ENCODE measurements around the gene RAD18.

DNA sequence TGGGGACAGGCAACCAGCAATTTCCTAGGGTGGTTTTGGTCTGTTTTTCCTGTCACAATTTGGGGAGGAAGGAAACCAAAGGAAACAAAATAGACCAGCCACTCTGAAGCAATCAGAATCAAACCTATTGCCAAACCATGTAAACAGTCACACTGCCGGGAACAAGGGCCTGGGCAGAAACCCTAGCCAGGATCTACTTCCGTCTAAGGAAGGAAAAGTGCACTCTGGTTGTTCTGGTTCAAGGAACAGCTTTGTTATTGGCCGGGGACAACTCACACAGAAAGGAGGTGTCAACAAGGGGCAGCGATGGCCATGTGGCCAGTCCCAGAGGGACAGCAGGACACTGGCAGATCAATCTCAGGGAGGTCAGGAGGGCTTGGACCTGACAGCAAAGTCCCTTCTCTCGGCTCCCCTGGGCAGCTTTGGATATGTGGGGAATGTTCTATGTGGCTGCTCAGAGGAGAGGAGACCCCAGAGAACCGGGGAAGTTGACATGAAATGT lies 17.5 kb upstream of the RAD18 start:
- no peak for TF ChIP-seq POLR2A (IDR thresholded peaks at IDR 0.05)
- TF ChIP-seq, protein P1, sequence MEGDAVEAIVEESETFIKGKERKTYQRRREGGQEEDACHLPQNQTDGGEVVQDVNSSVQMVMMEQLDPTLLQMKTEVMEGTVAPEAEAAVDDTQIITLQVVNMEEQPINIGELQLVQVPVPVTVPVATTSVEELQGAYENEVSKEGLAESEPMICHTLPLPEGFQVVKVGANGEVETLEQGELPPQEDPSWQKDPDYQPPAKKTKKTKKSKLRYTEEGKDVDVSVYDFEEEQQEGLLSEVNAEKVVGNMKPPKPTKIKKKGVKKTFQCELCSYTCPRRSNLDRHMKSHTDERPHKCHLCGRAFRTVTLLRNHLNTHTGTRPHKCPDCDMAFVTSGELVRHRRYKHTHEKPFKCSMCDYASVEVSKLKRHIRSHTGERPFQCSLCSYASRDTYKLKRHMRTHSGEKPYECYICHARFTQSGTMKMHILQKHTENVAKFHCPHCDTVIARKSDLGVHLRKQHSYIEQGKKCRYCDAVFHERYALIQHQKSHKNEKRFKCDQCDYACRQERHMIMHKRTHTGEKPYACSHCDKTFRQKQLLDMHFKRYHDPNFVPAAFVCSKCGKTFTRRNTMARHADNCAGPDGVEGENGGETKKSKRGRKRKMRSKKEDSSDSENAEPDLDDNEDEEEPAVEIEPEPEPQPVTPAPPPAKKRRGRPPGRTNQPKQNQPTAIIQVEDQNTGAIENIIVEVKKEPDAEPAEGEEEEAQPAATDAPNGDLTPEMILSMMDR (IDR thresholded peaks at IDR 0.05): no peak
- TF ChIP-seq EP300 (IDR thresholded peaks at IDR 0.05): no peak
- no peak for TF ChIP-seq POLR2AphosphoS5 (IDR thresholded peaks at IDR 0.05)
